SK-N-SH (cell line): ENCODE measurements around the gene SERPINB12. TPM values are rescaled to one million over a fixed set of nuclear protein-coding genes. Genes with fewer than 3 reads are reported as not detected.

Experiments
- CTCF ChIA-PET: fragments of 300-600, 350-600 bp; formaldehyde crosslinking; extraction: SDS; loops from one replicate; lab custom pipeline; 2021; lab: Yijun Ruan, JAX
- POLR2A ChIA-PET: fragments of 350-600 bp; sonication (Branson Sonifier 250); formaldehyde crosslinking; extraction: SDS; loops from one replicate; lab custom pipeline; 2020; ENCODE audit warnings: antibody characterized with exemption, inconsistent platforms; lab: Yijun Ruan, JAX
- DNase-seq: peaks from one replicate; pipeline ENCODE4 v3.0.0; 2012
- H2AFZ ChIP-seq: fragments of 200-600 bp; sonication (generic); 2 replicates; pipeline ENCODE4 v1.8.1; 2016; ENCODE audit warnings: antibody characterized with exemption, mild to moderate bottlenecking, low read depth
- H3F3A ChIP-seq: fragments of 200-600 bp; sonication (generic); replicated peaks from 2 replicates; pipeline ENCODE3; 2016; ENCODE audit warnings: antibody characterized with exemption, mild to moderate bottlenecking; ENCODE audit not compliant: insufficient read depth
- H3K27ac ChIP-seq, 2 experiments: fragments of 200-500 bp in 1 of 2; fragments of 200-600 bp in 1 of 2; sonication (Bioruptor generic) in 1 of 2; sonication (generic), shearing (Covaris generic) in 1 of 2; 2 replicates each; pipeline versions ENCODE4 v1.5.1 to v1.6.1; 2014 to 2016; ENCODE audit warnings: low read depth in 2 of 2, inconsistent platforms in 1 of 2, low read length in 1 of 2, mild to moderate bottlenecking in 1 of 2, mixed read lengths in 1 of 2
- H3K27me3 ChIP-seq: fragments of 200-600 bp; sonication (generic), shearing (Covaris generic); 2 replicates; pipeline ENCODE4 v1.6.1; 2016; ENCODE audit warnings: mixed run types; ENCODE audit not compliant: insufficient read depth
- H3K36me3 ChIP-seq, 2 experiments: fragments of 200-500 bp in 1 of 2; fragments of 200-600 bp in 1 of 2; sonication (Bioruptor generic) in 1 of 2; sonication (generic) in 1 of 2; replicated peaks in 1 of 2; 2 replicates each; pipeline versions ENCODE3 to v1.5.1; 2014 to 2016; ENCODE audit warnings: low read length in 1 of 2, mild to moderate bottlenecking in 1 of 2; ENCODE audit not compliant: insufficient read depth in 2 of 2, control insufficient read depth in 1 of 2
- H3K4me1 ChIP-seq, 2 experiments: fragments of 200-500 bp in 1 of 2; fragments of 200-600 bp in 1 of 2; sonication (Bioruptor generic) in 1 of 2; sonication (generic), shearing (Covaris generic) in 1 of 2; 2 replicates each; pipeline versions ENCODE4 v1.5.1 to v1.6.1; 2014 to 2016; ENCODE audit warnings: low read depth in 1 of 2, low read length in 1 of 2, mixed run types in 1 of 2; ENCODE audit not compliant: insufficient read depth in 2 of 2, control insufficient read depth in 1 of 2
- H3K4me2 ChIP-seq: fragments of 200-600 bp; sonication (generic), shearing (Covaris generic); 2 replicates; pipeline ENCODE4 v1.6.1; 2017; ENCODE audit warnings: mixed run types
- H3K4me3 ChIP-seq, 2 experiments: fragments of 200-500 bp in 1 of 2; fragments of 200-600 bp in 1 of 2; sonication (Bioruptor generic) in 1 of 2; sonication (generic), shearing (Covaris generic) in 1 of 2; 2 replicates each; pipeline versions ENCODE4 v1.5.1 to v1.8.1; 2014 to 2016; ENCODE audit warnings: low read depth in 2 of 2, inconsistent platforms in 1 of 2, low read length in 1 of 2, mild to moderate bottlenecking in 1 of 2, mixed read lengths in 1 of 2, moderate library complexity in 1 of 2
- H3K79me2 ChIP-seq: fragments of 200-600 bp; sonication (generic); 2 replicates; pipeline ENCODE4 v1.8.1; 2017; ENCODE audit warnings: mild to moderate bottlenecking; ENCODE audit not compliant: insufficient read depth
- H3K9ac ChIP-seq: fragments of 200-600 bp; sonication (generic); 2 replicates; pipeline ENCODE4 v1.6.1; 2017; ENCODE audit warnings: mixed run types
- H3K9me2 ChIP-seq: fragments of 200-600 bp; sonication (generic); 2 replicates; pipeline ENCODE4 v1.6.1; 2017; ENCODE audit warnings: mixed run types
- H3K9me3 ChIP-seq: fragments of 200-600 bp; sonication (generic); 2 replicates; pipeline ENCODE4 v1.6.1; 2017; ENCODE audit warnings: mixed run types, mild to moderate bottlenecking, moderate library complexity
- H4K20me1 ChIP-seq: fragments of 200-600 bp; sonication (generic); 2 replicates; pipeline ENCODE4 v1.6.1; 2017; ENCODE audit warnings: mild to moderate bottlenecking, mixed run types; ENCODE audit not compliant: insufficient read depth
- ELF1 ChIP-seq: IDR thresholded peaks from 2 replicates; pipeline ENCODE4 v1.4.0; 2012
- EP300 ChIP-seq, 2 experiments: IDR thresholded peaks; 2 replicates each; pipeline versions ENCODE4 v1.4.0 to v1.6.1; 2012; ENCODE audit warnings: borderline replicate concordance in 1 of 2, low read depth in 1 of 2, low read length in 1 of 2
- EZH2phosphoT487 ChIP-seq: fragments of 200-600 bp; sonication (generic); IDR thresholded peaks from 2 replicates; pipeline ENCODE4 v1.6.1; 2017; ENCODE audit warnings: low read depth, mixed run types, mild to moderate bottlenecking, antibody characterized with exemption, moderate library complexity, borderline replicate concordance
- FOSL2 ChIP-seq: IDR thresholded peaks from 2 replicates; pipeline ENCODE4 v1.4.0; 2012; ENCODE audit warnings: low read depth, mild to moderate bottlenecking, moderate library complexity, borderline replicate concordance
- FOXJ3 ChIP-seq: sonication (generic); formaldehyde crosslinking; IDR thresholded peaks from 2 replicates; pipeline ENCODE4 v1.5.1; 2020; ENCODE audit warnings: mild to moderate bottlenecking, missing genetic modification reagents
- FOXM1 ChIP-seq: IDR thresholded peaks from 2 replicates; pipeline ENCODE4 v1.4.0; 2012; ENCODE audit warnings: low read depth, mild to moderate bottlenecking
- GABPA ChIP-seq: IDR thresholded peaks from 2 replicates; pipeline ENCODE4 v1.4.0; 2012; ENCODE audit warnings: low read depth, mild to moderate bottlenecking
- GATA2 ChIP-seq: sonication (generic); formaldehyde crosslinking; IDR thresholded peaks from 2 replicates; pipeline ENCODE4 v1.5.0; 2020; ENCODE audit warnings: mild to moderate bottlenecking, missing genetic modification reagents
- MXI1 ChIP-seq: IDR thresholded peaks from 2 replicates; pipeline ENCODE4 v1.6.1; 2012; ENCODE audit warnings: mild to moderate bottlenecking, low read depth, low read length, improper control_type of control experiment
- NRF1 ChIP-seq: IDR thresholded peaks from 2 replicates; pipeline ENCODE4 v1.6.1; 2012; ENCODE audit warnings: low read depth, mild to moderate bottlenecking, low read length
- RFX5 ChIP-seq: IDR thresholded peaks from 2 replicates; pipeline ENCODE4 v1.6.1; 2012; ENCODE audit warnings: mild to moderate bottlenecking, improper control_type of control experiment, low read length
- RXRA ChIP-seq: IDR thresholded peaks from 2 replicates; pipeline ENCODE4 v1.4.0; 2012; ENCODE audit warnings: low read depth, mild to moderate bottlenecking, borderline replicate concordance
- TAF1 ChIP-seq: IDR thresholded peaks from 2 replicates; pipeline ENCODE4 v1.6.1; 2012; ENCODE audit warnings: low read depth, mild to moderate bottlenecking, low read length, moderate library complexity, borderline replicate concordance
- TEAD4 ChIP-seq: IDR thresholded peaks from 2 replicates; pipeline ENCODE4 v1.4.0; 2012; ENCODE audit warnings: mild to moderate bottlenecking, borderline replicate concordance; ENCODE audit not compliant: insufficient read depth
- WGBS: methylation state at CpG from one replicate; pipeline ENCODE4 v1.1.6; 2017; ENCODE audit warnings: low lambda C conversion rate; 5-methylcytosine and 5-hydroxymethylcytosine counted together
- polyA plus RNA-seq, 3 experiments: library from polyadenylated mRNA; depleted of rRNA; stranded (reverse); fragments of >200 nt; gene quantifications; 2 replicates each; pipeline ENCODE4 v1.2.3, GENCODE V29; 2012
- TF ChIP-seq, protein P1 (sequence below): IDR thresholded peaks from 2 replicates; pipeline ENCODE4 v1.6.1; 2012; ENCODE audit warnings: mild to moderate bottlenecking, low read depth, low read length, moderate library complexity
- TF ChIP-seq, protein P2 (sequence below): fragments of 150-350 bp; IDR thresholded peaks from 2 replicates; pipeline ENCODE4 v1.6.1; 2017; ENCODE audit warnings: antibody characterized with exemption, low read length, low read depth, borderline replicate concordance
- TF ChIP-seq, protein P3 (sequence below): IDR thresholded peaks from 2 replicates; pipeline ENCODE4 v1.4.0; 2012; ENCODE audit warnings: low read depth, borderline replicate concordance

SERPINB12 gene
- polyA plus RNA-seq, 1 of the 3 experiments (the other 2 are of a cell fraction) = not detected

DNA sequence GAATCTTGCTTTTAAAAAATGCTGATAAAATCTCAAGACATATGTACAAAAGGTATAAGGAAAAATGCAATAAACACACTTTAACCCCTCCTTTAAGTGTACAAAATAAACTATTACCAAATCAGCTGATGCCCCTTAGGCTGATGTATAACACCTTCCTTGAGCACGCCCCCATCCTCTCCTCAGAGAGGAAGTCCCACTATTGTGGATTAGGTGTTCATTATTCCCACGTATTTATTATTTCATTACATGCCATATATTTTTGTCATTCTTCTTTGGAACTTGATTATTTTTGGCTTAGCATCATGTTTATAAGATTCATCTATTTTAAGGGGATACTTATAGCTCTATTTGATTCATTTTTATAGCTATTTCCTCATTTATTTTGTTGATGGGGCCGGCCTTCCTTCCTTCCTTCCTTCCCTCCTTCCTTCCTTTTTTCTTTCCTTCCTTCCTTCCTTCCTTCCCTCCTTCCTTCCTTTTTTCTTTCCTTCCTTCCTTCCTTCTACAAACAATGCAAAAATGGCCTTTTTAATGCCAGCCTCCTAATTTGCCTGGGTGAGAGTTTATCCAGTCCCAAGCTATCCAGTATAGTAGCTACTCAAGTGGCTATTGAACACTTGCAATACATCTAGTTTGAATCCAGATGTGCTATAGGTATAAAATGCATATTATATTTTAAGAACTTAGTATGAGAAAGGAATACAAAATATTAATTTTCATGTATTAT is 49.0 kb downstream of the SERPINB12 start:
- H3K27me3 ChIP-seq = peaks cover 15% of the 10 kb centered on the region; the same call in 1 of the 2 replicates
- TF ChIP-seq GATA2 (CRISPR knock-in tag) = no peak
- TF ChIP-seq EZH2phosphoT487 = no peak
- TF ChIP-seq, protein P1, sequence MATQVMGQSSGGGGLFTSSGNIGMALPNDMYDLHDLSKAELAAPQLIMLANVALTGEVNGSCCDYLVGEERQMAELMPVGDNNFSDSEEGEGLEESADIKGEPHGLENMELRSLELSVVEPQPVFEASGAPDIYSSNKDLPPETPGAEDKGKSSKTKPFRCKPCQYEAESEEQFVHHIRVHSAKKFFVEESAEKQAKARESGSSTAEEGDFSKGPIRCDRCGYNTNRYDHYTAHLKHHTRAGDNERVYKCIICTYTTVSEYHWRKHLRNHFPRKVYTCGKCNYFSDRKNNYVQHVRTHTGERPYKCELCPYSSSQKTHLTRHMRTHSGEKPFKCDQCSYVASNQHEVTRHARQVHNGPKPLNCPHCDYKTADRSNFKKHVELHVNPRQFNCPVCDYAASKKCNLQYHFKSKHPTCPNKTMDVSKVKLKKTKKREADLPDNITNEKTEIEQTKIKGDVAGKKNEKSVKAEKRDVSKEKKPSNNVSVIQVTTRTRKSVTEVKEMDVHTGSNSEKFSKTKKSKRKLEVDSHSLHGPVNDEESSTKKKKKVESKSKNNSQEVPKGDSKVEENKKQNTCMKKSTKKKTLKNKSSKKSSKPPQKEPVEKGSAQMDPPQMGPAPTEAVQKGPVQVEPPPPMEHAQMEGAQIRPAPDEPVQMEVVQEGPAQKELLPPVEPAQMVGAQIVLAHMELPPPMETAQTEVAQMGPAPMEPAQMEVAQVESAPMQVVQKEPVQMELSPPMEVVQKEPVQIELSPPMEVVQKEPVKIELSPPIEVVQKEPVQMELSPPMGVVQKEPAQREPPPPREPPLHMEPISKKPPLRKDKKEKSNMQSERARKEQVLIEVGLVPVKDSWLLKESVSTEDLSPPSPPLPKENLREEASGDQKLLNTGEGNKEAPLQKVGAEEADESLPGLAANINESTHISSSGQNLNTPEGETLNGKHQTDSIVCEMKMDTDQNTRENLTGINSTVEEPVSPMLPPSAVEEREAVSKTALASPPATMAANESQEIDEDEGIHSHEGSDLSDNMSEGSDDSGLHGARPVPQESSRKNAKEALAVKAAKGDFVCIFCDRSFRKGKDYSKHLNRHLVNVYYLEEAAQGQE = no peak
- no peak for TF ChIP-seq FOSL2
- TF ChIP-seq NRF1 = no peak
- no peak for TF ChIP-seq GABPA
- no peak for TF ChIP-seq FOXM1
- TF ChIP-seq, protein P2, sequence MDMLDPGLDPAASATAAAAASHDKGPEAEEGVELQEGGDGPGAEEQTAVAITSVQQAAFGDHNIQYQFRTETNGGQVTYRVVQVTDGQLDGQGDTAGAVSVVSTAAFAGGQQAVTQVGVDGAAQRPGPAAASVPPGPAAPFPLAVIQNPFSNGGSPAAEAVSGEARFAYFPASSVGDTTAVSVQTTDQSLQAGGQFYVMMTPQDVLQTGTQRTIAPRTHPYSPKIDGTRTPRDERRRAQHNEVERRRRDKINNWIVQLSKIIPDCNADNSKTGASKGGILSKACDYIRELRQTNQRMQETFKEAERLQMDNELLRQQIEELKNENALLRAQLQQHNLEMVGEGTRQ = no peak
- TF ChIP-seq RFX5 = no peak
- TF ChIP-seq FOXJ3 (CRISPR knock-in tag) = no peak
- TF ChIP-seq EP300 (IDR thresholded peaks at IDR 0.05; ENCODE audit: borderline replicate concordance in 1 of 2, low read depth in 1 of 2, low read length in 1 of 2) = no peak
- TF ChIP-seq, protein P3, sequence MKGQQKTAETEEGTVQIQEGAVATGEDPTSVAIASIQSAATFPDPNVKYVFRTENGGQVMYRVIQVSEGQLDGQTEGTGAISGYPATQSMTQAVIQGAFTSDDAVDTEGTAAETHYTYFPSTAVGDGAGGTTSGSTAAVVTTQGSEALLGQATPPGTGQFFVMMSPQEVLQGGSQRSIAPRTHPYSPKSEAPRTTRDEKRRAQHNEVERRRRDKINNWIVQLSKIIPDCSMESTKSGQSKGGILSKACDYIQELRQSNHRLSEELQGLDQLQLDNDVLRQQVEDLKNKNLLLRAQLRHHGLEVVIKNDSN = no peak
- no peak for TF ChIP-seq MXI1
- no peak for TF ChIP-seq RXRA
- TF ChIP-seq TAF1 = no peak
- TF ChIP-seq ELF1 = no peak
- TF ChIP-seq TEAD4 = no peak
- no peaks in the 10 kb centered on the region for H3K9me3 ChIP-seq
- 15% methylated on average over 3 of the region's 3 CpGs for WGBS
- H2AFZ ChIP-seq = no peak overlapping the region
- ChIA-PET POLR2A (no interaction called here), CTCF (interaction anchor here (1.9 to 3.3 kb wide), 2 partner anchors 12 to 73 kb away, joined by 8 to 21 read pairs; no protein-coding TSS in a partner anchor)
- no peak overlapping the region for H3K27ac ChIP-seq
- H3F3A ChIP-seq = no peaks in the 10 kb centered on the region
- no peaks in the 10 kb centered on the region for H3K9me2 ChIP-seq
- H3K36me3 ChIP-seq = no peaks in the 10 kb centered on the region
- no peak for DNase-seq
- no peaks in the 10 kb centered on the region for H4K20me1 ChIP-seq
- H3K4me1 ChIP-seq = no peaks in the 10 kb centered on the region; a peak in 1 of 4 replicates
- no peaks in the 10 kb centered on the region for H3K79me2 ChIP-seq
- H3K9ac ChIP-seq = no peak overlapping the region
- H3K4me2 ChIP-seq = no peak overlapping the region
- no peak overlapping the region for H3K4me3 ChIP-seq
